Measurements from ENCODE around the gene PHLDB1.
"Not testable (repeated sequence)": the region's sequence is repeated elsewhere in the genome, so short reads cannot be mapped to it uniquely, and the experiment has no call there.

PHLDB1 gene

GRCh38 chr11:118606157-118606843, 1.1 kb upstream of the PHLDB1 start:
- DNase-seq (ENCODE audit: low spot score): peak; percentile 51

GRCh38 chr11:118606844-118607228, 579 bp upstream of the PHLDB1 start:
- DNase-seq (ENCODE audit: low spot score): peak; percentile 65

- peak; percentile 58 for DNase-seq (ENCODE audit: low spot score)
Measured at GRCh38 chr11:118608360-118609227, 1.2 kb downstream of the PHLDB1 start.

GRCh38 chr11:118609380-118610224, 2.2 kb downstream of the PHLDB1 start:
- peak; percentile 88 for DNase-seq (ENCODE audit: low spot score)

DNA sequence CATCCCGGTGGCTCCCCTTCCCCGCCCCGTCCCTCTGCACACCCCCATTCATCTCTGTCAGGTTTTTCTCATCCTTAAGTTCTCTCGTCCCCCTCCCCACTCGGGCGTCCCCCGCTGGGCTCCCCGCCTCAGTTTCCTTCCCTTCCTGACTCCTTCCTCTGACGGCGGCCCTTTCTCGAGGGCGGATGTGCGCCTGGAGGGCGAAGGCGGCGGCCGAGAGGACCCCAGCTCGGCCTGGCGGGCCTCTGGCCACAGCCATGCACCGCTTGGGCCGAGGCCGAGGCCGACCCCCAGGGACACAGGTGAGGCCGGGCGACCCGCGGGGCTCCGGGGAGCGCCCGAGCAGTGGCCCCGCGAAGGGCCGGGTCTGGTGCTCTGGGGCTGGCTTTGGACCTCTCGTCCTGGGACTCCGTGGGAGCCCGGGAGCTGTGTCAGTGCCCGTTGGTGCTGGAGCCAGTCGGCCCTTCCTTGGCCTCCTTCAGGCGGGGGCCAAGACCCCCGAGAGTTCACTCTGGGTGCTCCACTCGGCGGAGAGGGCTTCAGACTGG, 2.9 kb downstream of the PHLDB1 start:
- no peak for DNase-seq (ENCODE audit: low spot score)

GRCh38 chr11:118610773-118611432, 3.5 kb downstream of the PHLDB1 start:
- no peak for DNase-seq (ENCODE audit: low spot score)

- not testable (repeated sequence) for DNase-seq (ENCODE audit: low spot score)
Measured at GRCh38 chr11:118611433-118611795, 4.0 kb downstream of the PHLDB1 start.

DNA sequence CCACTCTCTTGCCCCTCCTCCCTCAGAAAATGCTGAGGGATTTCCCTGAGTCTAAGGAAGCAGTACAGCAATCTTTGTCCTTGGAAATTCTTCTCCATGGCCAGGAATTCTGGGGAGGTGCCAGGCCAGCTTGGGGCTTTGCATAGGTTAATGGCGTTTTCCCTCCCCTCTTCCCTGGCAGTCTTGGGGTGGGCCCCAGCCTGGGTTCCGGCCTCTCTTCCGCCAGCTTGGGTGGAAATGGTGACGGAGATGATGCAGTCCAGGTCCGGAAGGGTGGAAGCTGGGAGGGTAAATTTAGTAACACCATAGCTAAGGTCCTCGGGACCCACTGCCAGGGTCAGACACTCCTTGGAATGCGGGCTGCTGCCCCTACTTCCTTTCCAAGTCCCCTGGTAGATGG, 5.0 kb downstream of the PHLDB1 start:
- DNase-seq (ENCODE audit: low spot score): no peak

DNA sequence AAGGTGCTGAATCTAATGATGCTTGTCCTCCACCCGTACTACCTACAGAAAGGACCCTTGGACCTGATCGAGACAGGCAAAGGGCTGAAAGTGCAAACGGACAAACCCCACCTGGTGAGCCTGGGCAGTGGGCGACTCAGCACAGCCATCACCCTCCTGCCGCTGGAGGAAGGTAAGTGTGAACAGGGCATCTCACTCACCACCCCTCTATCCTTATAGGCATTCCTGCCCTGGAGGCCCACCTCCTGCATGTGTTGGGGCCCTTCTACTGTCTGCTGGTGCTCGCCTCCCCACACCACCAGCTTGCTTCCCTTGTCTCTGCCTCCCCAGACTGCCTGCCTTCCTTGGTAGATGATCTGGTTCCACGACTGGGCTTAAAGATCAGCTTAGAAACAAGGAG, 7.1 kb downstream of the PHLDB1 start:
- DNase-seq (ENCODE audit: low spot score): no peak

DNA sequence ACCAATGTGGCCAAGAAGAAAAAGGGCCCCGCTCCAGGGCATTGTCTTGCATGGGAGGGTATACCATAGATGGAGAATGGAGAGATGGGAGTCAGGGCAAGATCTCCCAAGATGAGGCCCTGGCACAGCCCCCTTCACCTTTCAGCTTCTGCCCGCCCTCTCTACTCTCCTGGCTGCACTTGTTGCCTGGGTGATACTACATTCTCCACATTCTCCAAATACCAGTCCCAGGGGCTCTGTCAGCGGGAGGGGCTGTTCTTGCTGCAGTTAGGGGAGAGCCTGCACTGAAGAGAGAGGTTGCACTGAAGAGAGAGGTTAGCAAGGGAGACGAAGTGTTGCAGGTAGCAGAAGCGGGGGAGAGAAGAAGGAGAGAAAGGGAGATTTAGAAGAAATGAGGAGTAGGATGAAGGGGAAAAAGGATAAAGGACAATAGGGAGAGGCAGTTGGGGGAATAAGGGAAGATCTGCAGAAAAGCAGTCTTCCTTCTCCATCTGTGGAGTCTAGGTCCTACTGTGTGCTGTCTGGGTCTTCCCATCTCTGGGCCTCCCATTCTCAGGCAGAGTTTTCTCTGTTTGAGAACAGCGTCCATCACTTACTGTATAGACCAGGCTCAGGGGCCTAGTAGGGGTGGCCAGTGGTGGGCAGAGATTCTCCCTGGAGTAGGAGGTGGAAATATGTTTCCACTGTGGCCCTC, 8.0 kb downstream of the PHLDB1 start:
- no peak for DNase-seq (ENCODE audit: low spot score)

- DNase-seq (ENCODE audit: low spot score): no peak
Measured at GRCh38 chr11:118615976-118616371, 8.6 kb downstream of the PHLDB1 start.

GRCh38 chr11:118618115-118618990, 10.9 kb downstream of the PHLDB1 start:
- DNase-seq (ENCODE audit: low spot score): peak; percentile 93

DNA sequence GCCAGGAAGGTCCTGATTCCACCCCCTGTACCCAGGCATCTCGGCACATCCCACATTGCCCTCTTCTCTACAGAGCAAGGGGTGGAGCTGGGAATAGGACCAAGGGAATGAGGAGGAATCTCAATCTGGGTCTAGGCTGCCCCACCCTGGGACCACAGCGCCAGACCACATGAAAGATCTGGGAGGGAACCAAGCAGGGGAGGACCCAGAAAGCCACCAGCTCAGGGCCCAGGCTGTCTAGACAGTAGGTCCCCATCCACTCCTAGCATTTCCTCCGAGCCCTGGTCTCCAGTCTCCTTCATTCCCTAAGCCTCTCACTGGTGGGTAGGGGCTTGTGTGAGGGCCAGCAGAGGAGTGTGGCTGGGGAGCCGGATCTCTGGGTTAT, 11.6 kb downstream of the PHLDB1 start:
- no peak for DNase-seq (ENCODE audit: low spot score)

DNA sequence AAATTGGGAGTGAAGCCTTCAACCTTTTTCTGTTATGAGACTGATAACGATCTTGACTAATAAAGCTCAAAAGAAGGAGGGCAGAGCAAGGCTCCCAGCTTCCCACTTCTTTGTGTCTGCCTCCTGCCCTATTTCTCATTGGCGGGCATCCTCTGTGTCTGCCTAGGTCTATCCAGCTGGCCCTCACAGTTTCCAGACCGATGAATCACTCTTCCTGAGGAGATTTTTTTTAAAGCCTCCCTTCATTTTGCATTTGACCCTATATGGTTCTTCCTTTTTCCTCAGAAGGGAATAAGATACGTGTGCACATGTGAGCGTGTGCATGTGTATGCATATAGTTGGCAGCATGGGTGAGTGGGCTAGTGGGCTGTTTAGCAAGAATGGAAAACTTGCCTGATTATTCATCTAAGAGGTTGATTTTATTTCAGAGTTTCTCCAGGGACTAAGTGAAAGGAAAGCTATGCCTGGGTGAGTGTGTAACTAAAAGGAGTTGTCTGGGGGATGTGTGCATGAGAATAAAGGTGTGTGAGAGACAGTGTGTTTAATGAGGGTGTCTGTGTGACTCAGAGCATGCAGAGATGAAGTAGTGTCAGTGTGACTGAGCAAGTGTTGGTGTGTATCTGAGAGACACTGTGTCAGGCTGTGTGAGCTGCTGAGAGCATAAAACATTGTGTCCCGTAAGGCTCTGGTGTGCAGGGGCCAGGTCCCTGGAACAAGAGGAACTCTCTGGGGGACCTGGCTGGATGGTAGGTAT, 12.2 kb downstream of the PHLDB1 start:
- DNase-seq (ENCODE audit: low spot score): no peak

GRCh38 chr11:118620529-118621070, 13.2 kb downstream of the PHLDB1 start:
- DNase-seq (ENCODE audit: low spot score): no peak

DNA sequence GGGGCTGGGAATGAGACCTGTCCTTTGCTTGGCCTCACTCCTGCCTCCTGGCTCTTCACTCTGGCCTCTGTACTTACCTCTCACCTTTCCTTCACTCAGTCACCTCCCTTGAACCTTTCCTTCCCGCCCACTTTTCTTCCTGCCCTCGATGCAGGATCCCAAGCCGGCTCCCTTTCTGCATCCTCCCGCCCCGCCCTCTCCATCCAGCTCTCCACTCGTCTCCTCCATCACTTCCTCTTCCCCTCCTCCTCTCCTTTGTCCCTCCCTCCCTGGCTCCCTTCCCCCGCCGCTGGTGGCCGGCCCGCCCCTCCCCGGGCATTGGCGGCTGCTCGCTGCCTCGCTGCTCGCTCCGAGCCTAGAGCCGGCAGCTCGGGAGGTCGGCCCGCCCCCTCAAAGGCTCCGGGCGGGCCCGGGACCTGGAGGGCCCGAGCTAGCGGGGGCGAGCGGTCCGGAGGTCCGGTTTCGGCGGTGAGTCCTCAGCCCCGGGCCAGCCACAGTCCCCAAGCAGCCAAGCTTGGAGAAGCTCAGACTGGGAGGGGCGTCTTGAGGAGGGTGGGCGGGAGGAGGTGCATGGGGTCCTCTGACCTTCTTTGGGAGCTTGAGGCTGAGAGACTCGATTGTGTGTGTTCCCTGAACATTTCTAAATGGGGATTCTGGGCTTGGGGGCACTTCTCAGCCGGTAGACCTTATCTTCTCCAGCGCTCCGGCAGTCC, 13.8 kb downstream of the PHLDB1 start:
- DNase-seq (ENCODE audit: low spot score): peak; percentile 91

DNA sequence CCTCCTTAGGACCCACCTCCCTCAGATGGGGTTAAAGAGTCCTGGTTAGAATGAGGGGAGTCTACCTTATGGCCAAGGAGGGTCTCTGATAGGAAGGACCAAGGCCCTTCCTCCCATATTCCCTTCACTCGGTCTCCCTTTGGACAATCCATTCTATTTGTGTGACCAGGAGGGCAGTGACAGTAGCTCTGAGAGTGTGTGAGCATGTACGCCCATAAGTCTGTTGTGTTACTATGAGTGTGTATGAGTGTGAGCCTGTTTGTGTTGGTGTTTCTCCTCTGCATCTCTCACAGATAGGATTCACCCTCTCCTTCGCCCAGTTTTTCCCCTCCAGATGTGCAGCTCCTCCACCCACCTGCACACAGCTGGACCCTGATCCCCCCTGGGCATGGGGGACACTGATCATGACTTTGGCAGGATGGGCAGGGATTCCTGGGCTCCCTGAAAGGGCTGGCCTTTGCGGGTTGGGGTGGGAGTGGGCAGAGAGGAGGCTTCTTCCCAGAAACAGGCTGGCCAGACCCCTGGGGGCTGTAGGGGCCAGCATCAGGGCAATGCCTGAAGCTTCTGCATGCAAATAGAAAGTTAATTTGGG, 14.5 kb downstream of the PHLDB1 start:
- DNase-seq (ENCODE audit: low spot score): no peak
